B cell (primary cell): ENCODE data around the gene TRIM17. TPM values are rescaled to one million over a fixed set of nuclear protein-coding genes. Genes with fewer than 3 reads are reported as not detected.

Experiments
- ATAC-seq: fragments of 200-7000 bp; cut with Tn5 transposase; one replicate; pipeline ENCODE4 v1.10.0; 2021; ENCODE audit warnings: low read depth, mild to moderate bottlenecking, moderate number of reproducible peaks, moderate library complexity
- CTCF ChIA-PET: fragments of 350-600 bp; sonication (Branson Sonifier 250); formaldehyde crosslinking; loops from one replicate; lab custom pipeline; 2021; ENCODE audit warnings: antibody characterized with exemption, inconsistent platforms; lab: Charles Lee
- POLR2A ChIA-PET: fragments of 350-600 bp; sonication (Branson Sonifier 250); formaldehyde crosslinking; loops from one replicate; lab custom pipeline; 2021; ENCODE audit warnings: antibody characterized with exemption; lab: Charles Lee
- DNase-seq: peaks from one replicate; pipeline ENCODE4 v3.0.0; 2013
- H2AFZ ChIP-seq: 2 replicates; pipeline ENCODE4 v1.6.1; 2012; ENCODE audit warnings: mild to moderate bottlenecking, low read depth, low read length; ENCODE audit not compliant: insufficient read depth, poor library complexity, severe bottlenecking
- H3K27ac ChIP-seq, 2 donors: 1 replicate in 1 of 2; 2 replicates in 1 of 2; pipeline ENCODE4 v1.5.1; 2012 to 2013; ENCODE audit warnings: low read length in 2 of 2, mild to moderate bottlenecking in 2 of 2, moderate library complexity in 1 of 2
- H3K27me3 ChIP-seq, 4 experiments: fragments of 200-600 bp in 1 of 4; sonication (generic) in 1 of 4; replicated peaks in 1 of 4; 1 replicate in 2 of 4; 2 replicates in 2 of 4; pipeline versions ENCODE4 v1.6.1 to v1.7.0; 2013 to 2016; ENCODE audit warnings: low read length in 3 of 4, mild to moderate bottlenecking in 2 of 4, mixed read lengths in 1 of 4, moderate library complexity in 1 of 4; ENCODE audit not compliant: insufficient read depth in 4 of 4, control insufficient read depth in 3 of 4; ENCODE audit errors: control extremely low read depth in 1 of 4
- H3K36me3 ChIP-seq, 2 experiments: replicated peaks in 1 of 2; 1 replicate in 1 of 2; 2 replicates in 1 of 2; pipeline versions ENCODE4 v1.6.1 to v1.7.1; 2013; ENCODE audit warnings: low read length in 1 of 2; ENCODE audit not compliant: insufficient read depth in 2 of 2, control insufficient read depth in 1 of 2; ENCODE audit errors: control extremely low read depth in 1 of 2, extremely low read depth in 1 of 2
- H3K4me1 ChIP-seq, 2 donors: fragments of 200-600 bp in 1 of 2; sonication (generic) in 1 of 2; 1 replicate in 1 of 2; 2 replicates in 1 of 2; pipeline versions ENCODE4 v1.5.1 to v1.6.1; 2013 to 2017; ENCODE audit warnings: low read length in 2 of 2; ENCODE audit not compliant: control insufficient read depth in 2 of 2, insufficient read depth in 2 of 2
- H3K4me2 ChIP-seq: replicated peaks from 2 replicates; pipeline ENCODE3; 2012; ENCODE audit warnings: mild to moderate bottlenecking, low read depth, low read length; ENCODE audit not compliant: poor library complexity, severe bottlenecking
- H3K4me3 ChIP-seq, 5 experiments: fragments of 200-600 bp in 1 of 5; sonication (generic) in 1 of 5; 1 replicate in 3 of 5; 2 replicates in 2 of 5; pipeline versions ENCODE4 v1.5.1 to v1.7.0; 2011 to 2016; ENCODE audit warnings: low read length in 4 of 5, mild to moderate bottlenecking in 4 of 5, low read depth in 2 of 5, control low read depth in 1 of 5, moderate library complexity in 1 of 5; ENCODE audit not compliant: insufficient read depth in 1 of 5; ENCODE audit errors: control extremely low read depth in 1 of 5, extremely low read depth in 1 of 5
- H3K79me2 ChIP-seq: fragments of 200-600 bp; sonication (generic); one replicate; pipeline ENCODE4 v1.6.0; 2016; ENCODE audit warnings: low read length; ENCODE audit not compliant: control insufficient read depth, insufficient read depth
- H3K9ac ChIP-seq: fragments of 200-600 bp; sonication (generic); 2 replicates; pipeline ENCODE4 v1.6.1; 2017; ENCODE audit warnings: mild to moderate bottlenecking, low read length, moderate library complexity
- H3K9me3 ChIP-seq, 3 donors: one replicate each; pipeline versions ENCODE4 v1.6.1 to v1.7.1; 2013; ENCODE audit warnings: low read length in 2 of 3; ENCODE audit not compliant: control insufficient read depth in 2 of 3, insufficient read depth in 1 of 3; ENCODE audit errors: control extremely low read depth in 1 of 3
- H4K20me1 ChIP-seq: 2 replicates; pipeline ENCODE4 v1.6.0; 2012; ENCODE audit warnings: mild to moderate bottlenecking, low read length; ENCODE audit not compliant: insufficient read depth, control insufficient read depth, poor library complexity, severe bottlenecking
- H3K27ac Mint-ChIP-seq: one replicate; pipeline ENCODE4 v1.8.0; 2021; ENCODE audit warnings: mixed read lengths
- H3K27me3 Mint-ChIP-seq: one replicate; pipeline ENCODE4 v1.8.0; 2021; ENCODE audit warnings: mixed read lengths
- H3K4me1 Mint-ChIP-seq: one replicate; pipeline ENCODE4 v1.8.0; 2021; ENCODE audit warnings: mixed read lengths
- H3K4me3 Mint-ChIP-seq: one replicate; pipeline ENCODE4 v1.8.0; 2021; ENCODE audit warnings: mixed read lengths
- H3K9me3 Mint-ChIP-seq: one replicate; pipeline ENCODE4 v1.8.0; 2022; ENCODE audit warnings: mixed read lengths; ENCODE audit not compliant: insufficient read depth
- EZH2 ChIP-seq: IDR thresholded peaks from 2 replicates; pipeline ENCODE4 v1.6.1; 2012; ENCODE audit warnings: borderline replicate concordance, low read depth, mild to moderate bottlenecking, moderate library complexity, low read length; ENCODE audit not compliant: insufficient read depth, poor library complexity, severe bottlenecking
- WGBS: methylation state at CpG from one replicate; pipeline ENCODE4 v1.1.5; 2013; ENCODE audit warnings: missing lambda C conversion rate; ENCODE audit not compliant: insufficient coverage; 5-methylcytosine and 5-hydroxymethylcytosine counted together
- intact Hi-C: fragments of 100-400 bp; cut with micrococcal nuclease; formaldehyde crosslinking; loops from one replicate; pipeline ENCODE4 v1.10.0; 2022
- polyA plus RNA-seq: library from polyadenylated mRNA; depleted of rRNA; stranded (reverse); fragments of >200 nt; gene quantifications from 2 replicates; pipeline ENCODE4 v1.2.3, GENCODE V29; 2012
- total RNA-seq, 2 donors: library from RNA; stranded (reverse); fragments of 120-200 nt in 1 of 2; gene quantifications; 1 replicate in 1 of 2; 2 replicates in 1 of 2; pipeline versions ENCODE4 v1.2.3 to v1.2.4, GENCODE V29; 2013 to 2022
- TF ChIP-seq, protein P1 (sequence below): fragments of 200-600 bp; IDR thresholded peaks from one replicate; pipeline ENCODE4 v1.8.0; 2022; ENCODE audit warnings: antibody characterized with exemption, mild to moderate bottlenecking

The TRIM17 gene
- total and polyA plus RNA-seq, 2 donors (not counting 1 experiment from before 2014, with no cell fraction given) = not detected

DNA sequence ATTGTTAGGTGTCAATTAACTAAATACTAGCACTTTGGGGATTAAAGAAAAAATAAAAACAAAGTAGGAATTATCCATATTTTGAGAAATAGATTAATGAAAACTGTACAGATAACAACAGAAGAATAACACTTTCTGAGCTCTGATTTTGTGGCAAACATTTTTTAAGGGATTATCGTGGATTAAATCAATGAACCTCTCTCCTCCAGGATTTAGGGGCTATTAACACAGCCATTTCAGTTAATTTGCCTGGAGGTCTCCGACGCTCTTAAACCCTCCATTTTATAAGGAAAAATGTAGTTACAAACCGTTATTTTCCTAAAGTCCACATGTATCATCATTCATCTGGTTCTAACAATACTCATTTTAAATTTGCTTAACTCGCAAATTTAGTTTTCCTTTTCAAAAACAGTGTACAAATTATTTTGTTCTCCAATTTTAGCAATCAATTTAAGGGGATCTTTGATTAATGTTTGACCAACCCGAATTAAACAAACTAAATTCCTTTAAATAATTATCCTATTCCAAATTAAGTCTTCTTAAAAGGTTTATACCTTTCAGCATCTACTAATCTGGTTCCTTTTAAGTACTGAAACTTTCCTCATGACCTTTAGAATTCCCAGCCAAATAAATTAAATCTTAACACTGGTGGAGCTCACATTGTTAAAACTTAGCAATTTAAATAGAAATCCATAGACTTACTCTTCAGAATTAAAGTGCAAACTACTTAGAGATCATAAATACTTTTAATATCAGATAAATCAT lies 39.8 kb upstream of the TRIM17 start:
- Mint-ChIP-seq H3K27me3 (peaks cover 33% of the 10 kb centered on the region), H3K4me3 (peak overlapping the region; percentile 92), H3K27ac (no peak overlapping the region), H3K4me1 (peaks cover 27% of the 10 kb centered on the region), H3K9me3 (no peaks in the 10 kb centered on the region)
- TF ChIP-seq, protein P1, sequence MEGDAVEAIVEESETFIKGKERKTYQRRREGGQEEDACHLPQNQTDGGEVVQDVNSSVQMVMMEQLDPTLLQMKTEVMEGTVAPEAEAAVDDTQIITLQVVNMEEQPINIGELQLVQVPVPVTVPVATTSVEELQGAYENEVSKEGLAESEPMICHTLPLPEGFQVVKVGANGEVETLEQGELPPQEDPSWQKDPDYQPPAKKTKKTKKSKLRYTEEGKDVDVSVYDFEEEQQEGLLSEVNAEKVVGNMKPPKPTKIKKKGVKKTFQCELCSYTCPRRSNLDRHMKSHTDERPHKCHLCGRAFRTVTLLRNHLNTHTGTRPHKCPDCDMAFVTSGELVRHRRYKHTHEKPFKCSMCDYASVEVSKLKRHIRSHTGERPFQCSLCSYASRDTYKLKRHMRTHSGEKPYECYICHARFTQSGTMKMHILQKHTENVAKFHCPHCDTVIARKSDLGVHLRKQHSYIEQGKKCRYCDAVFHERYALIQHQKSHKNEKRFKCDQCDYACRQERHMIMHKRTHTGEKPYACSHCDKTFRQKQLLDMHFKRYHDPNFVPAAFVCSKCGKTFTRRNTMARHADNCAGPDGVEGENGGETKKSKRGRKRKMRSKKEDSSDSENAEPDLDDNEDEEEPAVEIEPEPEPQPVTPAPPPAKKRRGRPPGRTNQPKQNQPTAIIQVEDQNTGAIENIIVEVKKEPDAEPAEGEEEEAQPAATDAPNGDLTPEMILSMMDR = no peak
- no peak for TF ChIP-seq EZH2
- ChIA-PET CTCF (interaction anchor here (1.9 kb wide), 1 partner anchor 30 kb away, joined by 8 read pairs; no protein-coding TSS in a partner anchor), POLR2A (no interaction called here)
- H3K27ac ChIP-seq = no peak overlapping the region
- no peaks in the 10 kb centered on the region for H4K20me1 ChIP-seq
- no peaks in the 10 kb centered on the region for H3K79me2 ChIP-seq
- ATAC-seq (no peak), DNase-seq (no peak)
- peak overlapping the region in 1 of 5 experiments; percentile 58 for H3K4me3 ChIP-seq
- H3K9me3 ChIP-seq = peaks cover 0 to 7% (median 0%) of the 10 kb centered on the region in 3 donors
- peak overlapping the region; percentile 62 for H3K9ac ChIP-seq
- WGBS = no CpG with 5 or more reads among the region's 6 CpGs
- intact Hi-C loops = loop anchor here (1.0 kb wide), 2 partner anchors 44 to 50 kb away; partner anchors contain the start of gene TRIM11
- H2AFZ ChIP-seq = no peak overlapping the region
- H3K27me3 ChIP-seq = peaks cover 0 to 36% (median 16%) of the 10 kb centered on the region in 4 experiments
- no peaks in the 10 kb centered on the region for H3K36me3 ChIP-seq
- peaks cover 24 to 30% of the 10 kb centered on the region in 2 donors for H3K4me1 ChIP-seq
- peak overlapping the region; percentile 71 for H3K4me2 ChIP-seq

DNA sequence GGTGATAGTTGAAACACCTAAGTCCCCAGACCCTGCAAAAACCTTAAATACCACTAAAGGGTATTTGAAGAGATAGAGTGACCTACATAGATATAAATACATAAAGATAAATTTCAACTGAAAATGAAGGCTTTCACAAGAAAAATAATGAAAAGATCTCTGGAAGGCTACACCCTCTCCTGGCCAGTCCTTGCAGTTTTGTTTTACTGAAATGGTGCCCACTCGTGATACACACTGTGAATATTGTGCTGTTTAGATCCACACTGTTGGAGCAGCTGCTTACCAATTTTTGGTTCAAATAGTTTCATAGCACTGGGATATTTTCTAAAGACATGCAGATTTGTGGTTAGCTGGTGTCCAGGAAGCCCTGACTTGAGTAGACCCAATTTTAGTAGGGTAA lies 39.1 kb upstream of the TRIM17 start:
- Histone ChIP-seq H3K4me2 (no peak overlapping the region), H3K27me3 (peaks cover 0 to 29% (median 10%) of the 10 kb centered on the region in 4 experiments), H3K9me3 (peaks cover 0 to 7% (median 0%) of the 10 kb centered on the region in 3 donors), H2AFZ (no peak overlapping the region), H3K27ac (no peak overlapping the region), H3K79me2 (no peaks in the 10 kb centered on the region), H3K36me3 (no peaks in the 10 kb centered on the region), H3K9ac (no peak overlapping the region), H4K20me1 (no peaks in the 10 kb centered on the region), H3K4me3 (no peak overlapping the region), H3K4me1 (peaks cover 24 to 30% of the 10 kb centered on the region in 2 donors)
- ATAC-seq = no peak
- intact Hi-C loops = no loop called here
- ChIA-PET POLR2A (no interaction called here), CTCF (interaction anchor here (1.0 to 1.9 kb wide), 2 partner anchors 31 to 58 kb away, joined by 3 to 8 read pairs; no protein-coding TSS in a partner anchor)
- H3K4me1 Mint-ChIP-seq = peaks cover 25% of the 10 kb centered on the region
- H3K27me3 Mint-ChIP-seq = peaks cover 26% of the 10 kb centered on the region
- H3K27ac Mint-ChIP-seq = no peak overlapping the region
- no peak for DNase-seq
- no peaks in the 10 kb centered on the region for H3K9me3 Mint-ChIP-seq
- H3K4me3 Mint-ChIP-seq = peak overlapping the region; percentile 13
- WGBS = 33% methylated on average over 1 of the region's 1 CpG
- no peak for TF ChIP-seq EZH2
- TF ChIP-seq, protein P1 = no peak
